Measurements from ENCODE around the gene PHF2. TPM values are rescaled to one million over a fixed set of nuclear protein-coding genes. Genes with fewer than 3 reads are reported as not detected.

The PHF2 gene
- total and polyA plus RNA-seq, 4 experiments from 2014 or later = 0.48 to 41.2 (median 21.0) TPM

- H3K27ac Mint-ChIP-seq = no peak overlapping the region
- POLR2A ChIA-PET (ENCODE audit: partially characterized antibody) = no interaction called here
- intact Hi-C loops (cut with micrococcal nuclease) = no loop called here
- peaks cover 1 to 7% (median 3%) of the 10 kb centered on the region in 4 donors for H3K4me1 Mint-ChIP-seq
- H3K27me3 Mint-ChIP-seq = no peaks in the 10 kb centered on the region
- H3K4me3 Mint-ChIP-seq = no peak overlapping the region
- no peak overlapping the region for H3K27ac ChIP-seq (ENCODE audit: low read depth, low read length)
- no peaks in the 10 kb centered on the region for H3K4me1 ChIP-seq (ENCODE audit: insufficient read depth, low read length)
- CTCF ChIA-PET (ENCODE audit: partially characterized antibody) = interaction anchor here (2.6 kb wide), 1 partner anchor 11 kb away, joined by 11 read pairs; no protein-coding TSS in a partner anchor
- peaks cover 12% of the 10 kb centered on the region for H3K36me3 ChIP-seq (ENCODE audit: insufficient read depth, low read length)
- no peaks in the 10 kb centered on the region for H3K9me3 ChIP-seq (ENCODE audit: control insufficient read depth in 1 of 2, low read length in 2 of 2)
- no peaks in the 10 kb centered on the region for H3K9me3 Mint-ChIP-seq
- peaks cover 24 to 42% of the 10 kb centered on the region in 2 donors for H3K36me3 Mint-ChIP-seq
- DNase-seq = no peak
- no peak overlapping the region for H3K4me3 ChIP-seq (ENCODE audit: low read length in 2 of 2)
- H3K27me3 ChIP-seq (ENCODE audit: insufficient read depth, low read length) = no peaks in the 10 kb centered on the region
These were observed 100.7 kb downstream of the PHF2 start for GRCh38 chr9:93677048-93677571.

- Histone ChIP-seq H3K36me3 (ENCODE audit: insufficient read depth, low read length) (peaks cover 12% of the 10 kb centered on the region), H3K27ac (ENCODE audit: low read depth, low read length) (no peak overlapping the region), H3K27me3 (ENCODE audit: insufficient read depth, low read length) (no peaks in the 10 kb centered on the region), H3K4me1 (ENCODE audit: insufficient read depth, low read length) (no peaks in the 10 kb centered on the region), H3K4me3 (ENCODE audit: low read length in 2 of 2) (no peak overlapping the region), H3K9me3 (ENCODE audit: control insufficient read depth in 1 of 2, low read length in 2 of 2) (no peaks in the 10 kb centered on the region)
- intact Hi-C loops (cut with micrococcal nuclease) = no loop called here
- Mint-ChIP-seq H3K9me3 (no peaks in the 10 kb centered on the region), H3K4me3 (no peak overlapping the region), H3K27ac (no peak overlapping the region), H3K27me3 (no peaks in the 10 kb centered on the region), H3K36me3 (peaks cover 21 to 40% of the 10 kb centered on the region in 2 donors), H3K4me1 (peaks cover 3 to 10% (median 6%) of the 10 kb centered on the region in 4 donors)
- DNase-seq = no peak
- POLR2A ChIA-PET (ENCODE audit: partially characterized antibody) = no interaction called here
- CTCF ChIA-PET (ENCODE audit: partially characterized antibody) = interaction anchor here (2.6 kb wide), 1 partner anchor 10 kb away, joined by 11 read pairs; no protein-coding TSS in a partner anchor
These were observed 101.3 kb downstream of the PHF2 start for GRCh38 chr9:93677641-93678136.

- H3K4me3 ChIP-seq (ENCODE audit: low read length in 2 of 2) = no peak overlapping the region
- H3K9me3 ChIP-seq (ENCODE audit: control insufficient read depth in 1 of 2, low read length in 2 of 2) = no peaks in the 10 kb centered on the region
- no peak for DNase-seq
- intact Hi-C loops (cut with micrococcal nuclease) = no loop called here
- H3K9me3 Mint-ChIP-seq = no peaks in the 10 kb centered on the region
- H3K27ac Mint-ChIP-seq = peak overlapping the region in 1 of 7 donors; percentile 5
- POLR2A ChIA-PET (ENCODE audit: partially characterized antibody) = no interaction called here
- no peaks in the 10 kb centered on the region for H3K27me3 ChIP-seq (ENCODE audit: insufficient read depth, low read length)
- no peaks in the 10 kb centered on the region for H3K27me3 Mint-ChIP-seq
- H3K4me3 Mint-ChIP-seq = no peak overlapping the region
- CTCF ChIA-PET (ENCODE audit: partially characterized antibody) = interaction anchor here (0.6 to 5.6 kb wide), 3 partner anchors 9 to 991 kb away, joined by 5 to 44 read pairs (median 11); no protein-coding TSS in a partner anchor
- peaks cover 18 to 33% of the 10 kb centered on the region in 2 donors for H3K36me3 Mint-ChIP-seq
- H3K36me3 ChIP-seq (ENCODE audit: insufficient read depth, low read length) = peaks cover 12% of the 10 kb centered on the region
- H3K27ac ChIP-seq (ENCODE audit: low read depth, low read length) = no peak overlapping the region
- peaks cover 3 to 10% (median 6%) of the 10 kb centered on the region in 4 donors for H3K4me1 Mint-ChIP-seq
- H3K4me1 ChIP-seq (ENCODE audit: insufficient read depth, low read length) = no peaks in the 10 kb centered on the region
These were observed 102.0 kb downstream of the PHF2 start for GRCh38 chr9:93678199-93679019.

GRCh38 chr9:93679536-93680442 lies 103.4 kb downstream of the PHF2 start:
- no peak overlapping the region for H3K27ac ChIP-seq (ENCODE audit: low read depth, low read length)
- H3K4me1 ChIP-seq (ENCODE audit: insufficient read depth, low read length) = no peaks in the 10 kb centered on the region
- no peaks in the 10 kb centered on the region for H3K27me3 ChIP-seq (ENCODE audit: insufficient read depth, low read length)
- H3K27ac Mint-ChIP-seq = peak overlapping the region in 1 of 7 donors; percentile 41
- ChIA-PET CTCF (ENCODE audit: partially characterized antibody) (interaction anchor here (2.6 to 5.6 kb wide), 2 partner anchors 8 to 283 kb away, joined by 11 to 44 read pairs; no protein-coding TSS in a partner anchor), POLR2A (ENCODE audit: partially characterized antibody) (no interaction called here)
- H3K36me3 ChIP-seq (ENCODE audit: insufficient read depth, low read length) = peaks cover 7% of the 10 kb centered on the region
- H3K27me3 Mint-ChIP-seq = peaks cover 0 to under 1% of the 10 kb centered on the region in 2 donors
- no peak overlapping the region for H3K4me3 ChIP-seq (ENCODE audit: low read length in 2 of 2)
- H3K9me3 ChIP-seq (ENCODE audit: control insufficient read depth in 1 of 2, low read length in 2 of 2) = no peaks in the 10 kb centered on the region
- H3K4me3 Mint-ChIP-seq = no peak overlapping the region
- intact Hi-C loops (cut with micrococcal nuclease) = no loop called here
- peaks cover 3 to 10% (median 6%) of the 10 kb centered on the region in 4 donors for H3K4me1 Mint-ChIP-seq
- no peaks in the 10 kb centered on the region for H3K9me3 Mint-ChIP-seq
- DNase-seq = no peak
- H3K36me3 Mint-ChIP-seq = peaks cover 12 to 21% of the 10 kb centered on the region in 2 donors

GRCh38 chr9:93680443-93681268 lies 104.3 kb downstream of the PHF2 start:
- DNase-seq = no peak
- Mint-ChIP-seq H3K9me3 (no peaks in the 10 kb centered on the region), H3K27ac (no peak overlapping the region), H3K27me3 (peaks cover 0 to 5% of the 10 kb centered on the region in 2 donors), H3K36me3 (peaks cover 10 to 16% of the 10 kb centered on the region in 2 donors), H3K4me1 (peaks cover 3 to 10% (median 6%) of the 10 kb centered on the region in 4 donors), H3K4me3 (no peak overlapping the region)
- intact Hi-C loops (cut with micrococcal nuclease) = no loop called here
- no peaks in the 10 kb centered on the region for H3K9me3 ChIP-seq (ENCODE audit: control insufficient read depth in 1 of 2, low read length in 2 of 2)
- POLR2A ChIA-PET (ENCODE audit: partially characterized antibody) = no interaction called here
- H3K4me3 ChIP-seq (ENCODE audit: low read length in 2 of 2) = no peak overlapping the region
- H3K4me1 ChIP-seq (ENCODE audit: insufficient read depth, low read length) = no peaks in the 10 kb centered on the region
- peaks cover 7% of the 10 kb centered on the region for H3K36me3 ChIP-seq (ENCODE audit: insufficient read depth, low read length)
- no peaks in the 10 kb centered on the region for H3K27me3 ChIP-seq (ENCODE audit: insufficient read depth, low read length)
- H3K27ac ChIP-seq (ENCODE audit: low read depth, low read length) = no peak overlapping the region
- CTCF ChIA-PET (ENCODE audit: partially characterized antibody) = interaction anchor here (1.1 to 5.6 kb wide), 2 partner anchors 14 to 282 kb away, joined by 3 to 44 read pairs; no protein-coding TSS in a partner anchor

GRCh38 chr9:93681269-93682154 lies 105.1 kb downstream of the PHF2 start:
- no peak for DNase-seq

More at GRCh38 chr9:93681269-93682154, 105.1 kb downstream of the PHF2 start:
- intact Hi-C loops (cut with micrococcal nuclease) = no loop called here
- Histone ChIP-seq H3K36me3 (ENCODE audit: insufficient read depth, low read length) (peaks cover 3% of the 10 kb centered on the region), H3K9me3 (ENCODE audit: control insufficient read depth in 1 of 2, low read length in 2 of 2) (no peaks in the 10 kb centered on the region), H3K4me1 (ENCODE audit: insufficient read depth, low read length) (no peaks in the 10 kb centered on the region), H3K4me3 (ENCODE audit: low read length in 2 of 2) (no peak overlapping the region), H3K27me3 (ENCODE audit: insufficient read depth, low read length) (no peaks in the 10 kb centered on the region), H3K27ac (ENCODE audit: low read depth, low read length) (no peak overlapping the region)
- peak overlapping the region in 1 of 8 donors; percentile 26 for H3K4me3 Mint-ChIP-seq
- peak overlapping the region in 1 of 7 donors; percentile 53 for H3K27ac Mint-ChIP-seq
- POLR2A ChIA-PET (ENCODE audit: partially characterized antibody) = no interaction called here
- H3K27me3 Mint-ChIP-seq = peaks cover 4 to 5% of the 10 kb centered on the region in 2 donors
- H3K9me3 Mint-ChIP-seq = peaks cover 0 to 2% (median 0%) of the 10 kb centered on the region in 8 donors
- H3K36me3 Mint-ChIP-seq = peaks cover 11 to 16% of the 10 kb centered on the region in 2 donors
- CTCF ChIA-PET (ENCODE audit: partially characterized antibody) = interaction anchor here (1.1 to 5.6 kb wide), 3 partner anchors 13 to 281 kb away, joined by 3 to 44 read pairs (median 4); no protein-coding TSS in a partner anchor
- H3K4me1 Mint-ChIP-seq = peaks cover 3 to 10% (median 6%) of the 10 kb centered on the region in 4 donors

All from CD4-positive, alpha-beta memory T cell (primary cell).